ENCODE results near the gene CD38. TPM values are rescaled to one million over a fixed set of nuclear protein-coding genes. Genes with fewer than 3 reads are reported as not detected.

CD38 gene
- total RNA-seq, 1 experiment from 2014 or later, result 0.17 TPM

- Mint-ChIP-seq H3K36me3 (no peaks in the 10 kb centered on the region), H3K4me3 (no peak overlapping the region), H3K27me3 (ENCODE audit: low read depth) (no peaks in the 10 kb centered on the region; the same call in 1 of the 2 replicates), H3K9me3 (peaks cover 5% of the 10 kb centered on the region), H3K27ac (no peak overlapping the region), H3K4me1 (no peaks in the 10 kb centered on the region)
- no peak for DNase-seq (ENCODE audit: low spot score)
- no peak for TF ChIP-seq MXD4 (CRISPR knock-in tag; IDR thresholded peaks at IDR 0.05; ENCODE audit: borderline replicate concordance)
- no peak for TF ChIP-seq CREB1 (CRISPR knock-in tag; IDR thresholded peaks at IDR 0.05)
- no peak for TF ChIP-seq ZMAT4 (CRISPR knock-in tag; IDR thresholded peaks at IDR 0.05)
- no peak for TF ChIP-seq IRF2 (CRISPR knock-in tag; IDR thresholded peaks at IDR 0.05; ENCODE audit: borderline replicate concordance, low read depth)
- no peak for TF ChIP-seq FOXJ3 (CRISPR knock-in tag; IDR thresholded peaks at IDR 0.05; ENCODE audit: borderline replicate concordance)
- TF ChIP-seq ERG (CRISPR knock-in tag; IDR thresholded peaks at IDR 0.05), result no peak
- TF ChIP-seq TCF7 (CRISPR knock-in tag; IDR thresholded peaks at IDR 0.05; ENCODE audit: low read depth), result no peak
- TF ChIP-seq ZSCAN18 (CRISPR knock-in tag; IDR thresholded peaks at IDR 0.05), result no peak
- POLR2A ChIA-PET, result interaction anchor here (0.7 kb wide), 1 partner anchor 13 kb away, joined by 6 read pairs; no protein-coding TSS in a partner anchor
- CTCF ChIA-PET, result interaction anchor here (1.0 to 1.1 kb wide), 2 partner anchors 29 to 117 kb away, joined by 3 read pairs; no protein-coding TSS in a partner anchor
- no peak for ATAC-seq
Measured at GRCh38 chr4:15765910-15766697, 12.0 kb upstream of the CD38 start.

GRCh38 chr4:15766821-15767220 lies 11.3 kb upstream of the CD38 start:
- no peak for DNase-seq (ENCODE audit: low spot score)
- Mint-ChIP-seq H3K4me1 (no peaks in the 10 kb centered on the region), H3K27me3 (ENCODE audit: low read depth) (no peaks in the 10 kb centered on the region; the same call in 1 of the 2 replicates), H3K9me3 (peaks cover 5% of the 10 kb centered on the region), H3K36me3 (no peaks in the 10 kb centered on the region), H3K27ac (no peak overlapping the region), H3K4me3 (no peak overlapping the region)
- ChIA-PET POLR2A (interaction anchor here (0.7 to 1.1 kb wide), 2 partner anchors 13 to 110 kb away, joined by 3 to 6 read pairs; no protein-coding TSS in a partner anchor), CTCF (interaction anchor here (1.0 to 1.1 kb wide), 2 partner anchors 30 to 116 kb away, joined by 3 read pairs; no protein-coding TSS in a partner anchor)
- ATAC-seq, result no peak
- TF ChIP-seq ZNF423 (CRISPR knock-in tag; IDR thresholded peaks at IDR 0.05) (no peak), FOXK1 (CRISPR knock-in tag; IDR thresholded peaks at IDR 0.05) (no peak), MLX (CRISPR knock-in tag; IDR thresholded peaks at IDR 0.05) (no peak), E2F1 (CRISPR knock-in tag; IDR thresholded peaks at IDR 0.05) (no peak), ZNF263 (CRISPR knock-in tag; IDR thresholded peaks at IDR 0.05; ENCODE audit: low read depth) (no peak), HMGXB4 (CRISPR knock-in tag; IDR thresholded peaks at IDR 0.05) (no peak), USF1 (CRISPR knock-in tag; IDR thresholded peaks at IDR 0.05) (no peak), ZBTB43 (CRISPR knock-in tag; IDR thresholded peaks at IDR 0.05) (no peak), ATF1 (CRISPR knock-in tag; IDR thresholded peaks at IDR 0.05) (no peak), GTF2I (CRISPR knock-in tag; conservative IDR thresholded peaks at IDR 0.05) (no peak), E2F4 (CRISPR knock-in tag; IDR thresholded peaks at IDR 0.05; ENCODE audit: borderline replicate concordance, low read depth) (no peak), HMGA2 (CRISPR knock-in tag; IDR thresholded peaks at IDR 0.05) (no peak), CREB1 (CRISPR knock-in tag; IDR thresholded peaks at IDR 0.05) (no peak), SMAD3 (CRISPR knock-in tag; IDR thresholded peaks at IDR 0.05; ENCODE audit: borderline replicate concordance) (no peak)

Measured in WTC11 (cell line).